ENCODE results near the gene MAGEB1. TPM values are rescaled to one million over a fixed set of nuclear protein-coding genes. Genes with fewer than 3 reads are reported as not detected.

MAGEB1 gene
- total RNA-seq, 1 experiment from 2014 or later: not detected

- CTCF ChIA-PET: no interaction called here
- Mint-ChIP-seq H3K27ac (ENCODE audit: unreplicated experiment) (no peak overlapping the region), H3K36me3 (ENCODE audit: insufficient read depth, unreplicated experiment) (no peaks in the 10 kb centered on the region), H3K4me1 (ENCODE audit: low read depth, unreplicated experiment) (no peaks in the 10 kb centered on the region), H3K9me3 (ENCODE audit: low read depth, unreplicated experiment) (no peaks in the 10 kb centered on the region), H3K27me3 (ENCODE audit: unreplicated experiment) (no peaks in the 10 kb centered on the region), H3K4me3 (ENCODE audit: low read depth, unreplicated experiment) (no peak overlapping the region)
- intact Hi-C loops (cut with micrococcal nuclease; ENCODE audit: unreplicated experiment): no loop called here
- no peak for TF ChIP-seq CTCF (IDR thresholded peaks at IDR 0.05; ENCODE audit: unreplicated experiment)
- no TSS peak for BruUV-seq (replicated peaks)
- DNase-seq: no peak
Measured at GRCh38 chrX:30219372-30219771, 27.6 kb upstream of the MAGEB1 start.

- CTCF ChIA-PET: no interaction called here
- H3K27me3 Mint-ChIP-seq (ENCODE audit: unreplicated experiment): no peaks in the 10 kb centered on the region
- H3K36me3 Mint-ChIP-seq (ENCODE audit: insufficient read depth, unreplicated experiment): no peaks in the 10 kb centered on the region
- DNase-seq: no peak
- BruUV-seq (replicated peaks): no TSS peak
- intact Hi-C loops (cut with micrococcal nuclease; ENCODE audit: unreplicated experiment): no loop called here
- H3K4me3 Mint-ChIP-seq (ENCODE audit: low read depth, unreplicated experiment): no peak overlapping the region
- TF ChIP-seq CTCF (IDR thresholded peaks at IDR 0.05; ENCODE audit: unreplicated experiment): no peak
- no peak overlapping the region for H3K27ac Mint-ChIP-seq (ENCODE audit: unreplicated experiment)
- no peaks in the 10 kb centered on the region for H3K4me1 Mint-ChIP-seq (ENCODE audit: low read depth, unreplicated experiment)
- no peaks in the 10 kb centered on the region for H3K9me3 Mint-ChIP-seq (ENCODE audit: low read depth, unreplicated experiment)
Measured at GRCh38 chrX:30220661-30221060, 26.3 kb upstream of the MAGEB1 start.

GRCh38 chrX:30224536-30224935, 22.4 kb upstream of the MAGEB1 start:
- Mint-ChIP-seq H3K4me1 (ENCODE audit: low read depth, unreplicated experiment) (no peaks in the 10 kb centered on the region), H3K9me3 (ENCODE audit: low read depth, unreplicated experiment) (no peaks in the 10 kb centered on the region), H3K27ac (ENCODE audit: unreplicated experiment) (no peak overlapping the region), H3K4me3 (ENCODE audit: low read depth, unreplicated experiment) (no peak overlapping the region), H3K36me3 (ENCODE audit: insufficient read depth, unreplicated experiment) (no peaks in the 10 kb centered on the region), H3K27me3 (ENCODE audit: unreplicated experiment) (no peaks in the 10 kb centered on the region)
- intact Hi-C loops (cut with micrococcal nuclease; ENCODE audit: unreplicated experiment): no loop called here
- TF ChIP-seq CTCF (IDR thresholded peaks at IDR 0.05; ENCODE audit: unreplicated experiment): no peak
- CTCF ChIA-PET: no interaction called here
- no TSS peak for BruUV-seq (replicated peaks)
- DNase-seq: no peak

GRCh38 chrX:30228526-30228925, 18.4 kb upstream of the MAGEB1 start:
- no peak for DNase-seq
- CTCF ChIA-PET: no interaction called here
- Mint-ChIP-seq H3K36me3 (ENCODE audit: insufficient read depth, unreplicated experiment) (no peaks in the 10 kb centered on the region), H3K4me1 (ENCODE audit: low read depth, unreplicated experiment) (no peaks in the 10 kb centered on the region), H3K27me3 (ENCODE audit: unreplicated experiment) (no peaks in the 10 kb centered on the region), H3K27ac (ENCODE audit: unreplicated experiment) (no peak overlapping the region), H3K9me3 (ENCODE audit: low read depth, unreplicated experiment) (no peaks in the 10 kb centered on the region), H3K4me3 (ENCODE audit: low read depth, unreplicated experiment) (no peak overlapping the region)
- intact Hi-C loops (cut with micrococcal nuclease; ENCODE audit: unreplicated experiment): no loop called here
- no TSS peak for BruUV-seq (replicated peaks)
- TF ChIP-seq CTCF (IDR thresholded peaks at IDR 0.05; ENCODE audit: unreplicated experiment): no peak

- Mint-ChIP-seq H3K4me3 (ENCODE audit: low read depth, unreplicated experiment) (no peak within 1 kb of the TSS), H3K27me3 (ENCODE audit: unreplicated experiment) (no peaks in the 10 kb centered on the region), H3K9me3 (ENCODE audit: low read depth, unreplicated experiment) (no peaks in the 10 kb centered on the region), H3K4me1 (ENCODE audit: low read depth, unreplicated experiment) (no peaks in the 10 kb centered on the region), H3K36me3 (ENCODE audit: insufficient read depth, unreplicated experiment) (no peaks in the 10 kb centered on the region), H3K27ac (ENCODE audit: unreplicated experiment) (no peak within 1 kb of the TSS)
- CTCF ChIA-PET: no interaction called here
- no peak for TF ChIP-seq CTCF (IDR thresholded peaks at IDR 0.05; ENCODE audit: unreplicated experiment)
- intact Hi-C loops (cut with micrococcal nuclease; ENCODE audit: unreplicated experiment): no loop called here
- no TSS peak for BruUV-seq (replicated peaks)
- DNase-seq: no peak
Measured at GRCh38 chrX:30230395-30230794, 16.6 kb upstream of the MAGEB1 start, which contains the start of gene MAGEB3. MAGEB3 (plus strand) TSS chrX:30230657; CDS start chrX:30235925, 5,268 bp downstream.
